ENCODE measurements around the gene NTM.

NTM gene

DNA sequence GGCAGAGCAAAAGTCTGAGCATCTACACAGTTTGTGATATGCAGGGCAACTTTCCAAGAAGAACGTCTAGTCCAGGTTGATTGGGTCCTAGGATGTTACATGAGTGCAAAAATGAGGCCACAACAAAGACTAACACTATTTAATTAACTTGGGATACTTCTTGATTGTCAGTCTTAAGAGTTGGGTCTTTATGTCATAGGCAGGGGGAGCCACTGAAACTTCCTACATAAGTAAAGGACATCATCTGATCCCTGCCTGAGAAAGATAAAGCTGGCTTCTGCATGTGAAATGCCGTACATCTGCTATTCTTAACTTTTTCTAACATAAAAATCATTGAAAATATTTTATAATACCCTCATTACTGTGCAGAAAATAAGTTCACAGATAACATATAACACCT lies 525.5 kb downstream of the NTM start:
- TF ChIP-seq GABPA (IDR thresholded peaks at IDR 0.05; ENCODE audit: low read depth) (no peak), SPI1 (IDR thresholded peaks at IDR 0.05; ENCODE audit: borderline replicate concordance, low read depth) (no peak), POLR2AphosphoS5 (IDR thresholded peaks at IDR 0.05; ENCODE audit: low read depth) (no peak)
- TF ChIP-seq, protein P1, sequence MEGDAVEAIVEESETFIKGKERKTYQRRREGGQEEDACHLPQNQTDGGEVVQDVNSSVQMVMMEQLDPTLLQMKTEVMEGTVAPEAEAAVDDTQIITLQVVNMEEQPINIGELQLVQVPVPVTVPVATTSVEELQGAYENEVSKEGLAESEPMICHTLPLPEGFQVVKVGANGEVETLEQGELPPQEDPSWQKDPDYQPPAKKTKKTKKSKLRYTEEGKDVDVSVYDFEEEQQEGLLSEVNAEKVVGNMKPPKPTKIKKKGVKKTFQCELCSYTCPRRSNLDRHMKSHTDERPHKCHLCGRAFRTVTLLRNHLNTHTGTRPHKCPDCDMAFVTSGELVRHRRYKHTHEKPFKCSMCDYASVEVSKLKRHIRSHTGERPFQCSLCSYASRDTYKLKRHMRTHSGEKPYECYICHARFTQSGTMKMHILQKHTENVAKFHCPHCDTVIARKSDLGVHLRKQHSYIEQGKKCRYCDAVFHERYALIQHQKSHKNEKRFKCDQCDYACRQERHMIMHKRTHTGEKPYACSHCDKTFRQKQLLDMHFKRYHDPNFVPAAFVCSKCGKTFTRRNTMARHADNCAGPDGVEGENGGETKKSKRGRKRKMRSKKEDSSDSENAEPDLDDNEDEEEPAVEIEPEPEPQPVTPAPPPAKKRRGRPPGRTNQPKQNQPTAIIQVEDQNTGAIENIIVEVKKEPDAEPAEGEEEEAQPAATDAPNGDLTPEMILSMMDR (IDR thresholded peaks at IDR 0.05; ENCODE audit: insufficient read depth, low read length) = no peak
- TF ChIP-seq, protein P2, sequence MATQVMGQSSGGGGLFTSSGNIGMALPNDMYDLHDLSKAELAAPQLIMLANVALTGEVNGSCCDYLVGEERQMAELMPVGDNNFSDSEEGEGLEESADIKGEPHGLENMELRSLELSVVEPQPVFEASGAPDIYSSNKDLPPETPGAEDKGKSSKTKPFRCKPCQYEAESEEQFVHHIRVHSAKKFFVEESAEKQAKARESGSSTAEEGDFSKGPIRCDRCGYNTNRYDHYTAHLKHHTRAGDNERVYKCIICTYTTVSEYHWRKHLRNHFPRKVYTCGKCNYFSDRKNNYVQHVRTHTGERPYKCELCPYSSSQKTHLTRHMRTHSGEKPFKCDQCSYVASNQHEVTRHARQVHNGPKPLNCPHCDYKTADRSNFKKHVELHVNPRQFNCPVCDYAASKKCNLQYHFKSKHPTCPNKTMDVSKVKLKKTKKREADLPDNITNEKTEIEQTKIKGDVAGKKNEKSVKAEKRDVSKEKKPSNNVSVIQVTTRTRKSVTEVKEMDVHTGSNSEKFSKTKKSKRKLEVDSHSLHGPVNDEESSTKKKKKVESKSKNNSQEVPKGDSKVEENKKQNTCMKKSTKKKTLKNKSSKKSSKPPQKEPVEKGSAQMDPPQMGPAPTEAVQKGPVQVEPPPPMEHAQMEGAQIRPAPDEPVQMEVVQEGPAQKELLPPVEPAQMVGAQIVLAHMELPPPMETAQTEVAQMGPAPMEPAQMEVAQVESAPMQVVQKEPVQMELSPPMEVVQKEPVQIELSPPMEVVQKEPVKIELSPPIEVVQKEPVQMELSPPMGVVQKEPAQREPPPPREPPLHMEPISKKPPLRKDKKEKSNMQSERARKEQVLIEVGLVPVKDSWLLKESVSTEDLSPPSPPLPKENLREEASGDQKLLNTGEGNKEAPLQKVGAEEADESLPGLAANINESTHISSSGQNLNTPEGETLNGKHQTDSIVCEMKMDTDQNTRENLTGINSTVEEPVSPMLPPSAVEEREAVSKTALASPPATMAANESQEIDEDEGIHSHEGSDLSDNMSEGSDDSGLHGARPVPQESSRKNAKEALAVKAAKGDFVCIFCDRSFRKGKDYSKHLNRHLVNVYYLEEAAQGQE (IDR thresholded peaks at IDR 0.05; ENCODE audit: insufficient replicate concordance, low read depth) = no peak
- Histone ChIP-seq H3K27ac (replicated peaks) (no peak overlapping the region), H3K27me3 (ENCODE audit: insufficient read depth, poor library complexity, severe bottlenecking) (no peaks in the 10 kb centered on the region), H3K4me3 (replicated peaks; ENCODE audit: insufficient read depth, low read length) (no peak overlapping the region)
- no peak for DNase-seq (ENCODE audit: low read depth in 1 of 2, low spot score in 1 of 2)

DNA sequence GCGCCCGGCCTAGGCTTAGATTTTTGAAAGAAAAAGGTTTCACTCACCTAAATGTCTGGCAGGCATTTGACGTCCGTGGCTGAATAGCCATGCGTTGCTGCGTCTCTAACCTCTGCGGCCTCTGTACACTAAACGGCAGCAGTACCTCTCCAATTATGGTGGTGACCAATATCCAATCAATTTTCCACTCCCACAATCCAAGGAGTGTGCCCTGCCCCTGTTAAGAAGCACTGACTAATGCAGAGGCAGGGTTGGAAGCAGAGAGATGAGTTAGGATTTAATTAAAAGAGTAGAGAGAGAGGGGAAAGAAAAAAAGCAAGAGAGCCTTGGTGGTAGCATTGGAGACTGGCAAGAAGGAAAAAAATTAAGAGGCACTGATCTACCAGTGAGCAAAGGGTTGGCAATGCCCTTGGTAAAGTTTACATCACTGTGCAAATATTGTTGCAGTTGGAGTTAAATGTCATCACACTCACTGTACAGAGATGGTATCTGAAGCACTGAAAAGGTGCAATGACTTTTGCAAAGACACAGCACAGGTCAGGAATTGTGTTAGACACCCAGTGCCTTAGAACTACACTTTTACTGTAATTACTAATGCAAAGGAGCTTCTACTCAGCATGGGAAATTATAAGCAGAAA lies 526.7 kb downstream of the NTM start:
- Histone ChIP-seq H3K27ac (replicated peaks) (no peak overlapping the region), H3K27me3 (ENCODE audit: insufficient read depth, poor library complexity, severe bottlenecking) (no peaks in the 10 kb centered on the region), H3K4me3 (replicated peaks; ENCODE audit: insufficient read depth, low read length) (no peak overlapping the region)
- no peak for TF ChIP-seq SPI1 (IDR thresholded peaks at IDR 0.05; ENCODE audit: borderline replicate concordance, low read depth)
- no peak for TF ChIP-seq GABPA (IDR thresholded peaks at IDR 0.05; ENCODE audit: low read depth)
- no peak for TF ChIP-seq POLR2AphosphoS5 (IDR thresholded peaks at IDR 0.05; ENCODE audit: low read depth)
- TF ChIP-seq, protein P2 (IDR thresholded peaks at IDR 0.05; ENCODE audit: insufficient replicate concordance, low read depth) = no peak
- TF ChIP-seq, protein P1 (IDR thresholded peaks at IDR 0.05; ENCODE audit: insufficient read depth, low read length) = no peak
- DNase-seq (ENCODE audit: low read depth in 1 of 2, low spot score in 1 of 2) = no peak

DNA sequence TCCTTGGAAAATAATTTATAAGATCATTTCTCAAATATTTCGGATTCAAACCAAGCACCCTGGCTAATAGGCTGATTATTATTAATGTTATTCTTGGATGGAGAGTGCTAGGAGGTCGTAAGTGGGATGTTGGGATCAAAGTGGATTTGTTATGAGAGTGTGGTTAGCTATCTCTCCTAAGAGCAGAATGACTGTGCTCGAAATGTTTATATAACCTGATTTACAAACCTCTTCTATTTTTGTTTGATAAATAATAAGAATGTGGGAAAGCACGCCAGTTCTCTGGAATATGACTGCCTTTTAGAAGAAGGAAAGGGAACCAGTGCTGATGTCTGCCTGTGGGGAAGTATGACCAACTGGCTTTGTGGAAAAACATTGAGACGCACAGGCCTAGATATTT lies 527.5 kb downstream of the NTM start:
- Histone ChIP-seq H3K4me3 (replicated peaks; ENCODE audit: insufficient read depth, low read length) (no peak overlapping the region), H3K27ac (replicated peaks) (no peak overlapping the region), H3K27me3 (ENCODE audit: insufficient read depth, poor library complexity, severe bottlenecking) (no peaks in the 10 kb centered on the region)
- no peak for TF ChIP-seq SPI1 (IDR thresholded peaks at IDR 0.05; ENCODE audit: borderline replicate concordance, low read depth)
- no peak for TF ChIP-seq POLR2AphosphoS5 (IDR thresholded peaks at IDR 0.05; ENCODE audit: low read depth)
- TF ChIP-seq, protein P1 (IDR thresholded peaks at IDR 0.05; ENCODE audit: insufficient read depth, low read length) = no peak
- TF ChIP-seq, protein P2 (IDR thresholded peaks at IDR 0.05; ENCODE audit: insufficient replicate concordance, low read depth) = no peak
- TF ChIP-seq GABPA (IDR thresholded peaks at IDR 0.05; ENCODE audit: low read depth) = no peak
- no peak for DNase-seq (ENCODE audit: low read depth in 1 of 2, low spot score in 1 of 2)
